HS-5 (cell line): ENCODE data around the gene GMCL1.
A peak's percentile ranks its signal among the peaks of the same experiment; 100 is the strongest.
"Not testable (repeated sequence)": the region's sequence is repeated elsewhere in the genome, so short reads cannot be mapped to it uniquely, and the experiment has no call there.

Source experiments
- DNase-seq: peaks from one replicate; pipeline ENCODE4 v3.0.0-alpha.2; 2012; ENCODE audit warnings: low read depth

GMCL1 gene, protein sequence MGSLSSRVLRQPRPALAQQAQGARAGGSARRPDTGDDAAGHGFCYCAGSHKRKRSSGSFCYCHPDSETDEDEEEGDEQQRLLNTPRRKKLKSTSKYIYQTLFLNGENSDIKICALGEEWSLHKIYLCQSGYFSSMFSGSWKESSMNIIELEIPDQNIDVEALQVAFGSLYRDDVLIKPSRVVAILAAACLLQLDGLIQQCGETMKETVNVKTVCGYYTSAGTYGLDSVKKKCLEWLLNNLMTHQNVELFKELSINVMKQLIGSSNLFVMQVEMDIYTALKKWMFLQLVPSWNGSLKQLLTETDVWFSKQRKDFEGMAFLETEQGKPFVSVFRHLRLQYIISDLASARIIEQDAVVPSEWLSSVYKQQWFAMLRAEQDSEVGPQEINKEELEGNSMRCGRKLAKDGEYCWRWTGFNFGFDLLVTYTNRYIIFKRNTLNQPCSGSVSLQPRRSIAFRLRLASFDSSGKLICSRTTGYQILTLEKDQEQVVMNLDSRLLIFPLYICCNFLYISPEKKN

DNA sequence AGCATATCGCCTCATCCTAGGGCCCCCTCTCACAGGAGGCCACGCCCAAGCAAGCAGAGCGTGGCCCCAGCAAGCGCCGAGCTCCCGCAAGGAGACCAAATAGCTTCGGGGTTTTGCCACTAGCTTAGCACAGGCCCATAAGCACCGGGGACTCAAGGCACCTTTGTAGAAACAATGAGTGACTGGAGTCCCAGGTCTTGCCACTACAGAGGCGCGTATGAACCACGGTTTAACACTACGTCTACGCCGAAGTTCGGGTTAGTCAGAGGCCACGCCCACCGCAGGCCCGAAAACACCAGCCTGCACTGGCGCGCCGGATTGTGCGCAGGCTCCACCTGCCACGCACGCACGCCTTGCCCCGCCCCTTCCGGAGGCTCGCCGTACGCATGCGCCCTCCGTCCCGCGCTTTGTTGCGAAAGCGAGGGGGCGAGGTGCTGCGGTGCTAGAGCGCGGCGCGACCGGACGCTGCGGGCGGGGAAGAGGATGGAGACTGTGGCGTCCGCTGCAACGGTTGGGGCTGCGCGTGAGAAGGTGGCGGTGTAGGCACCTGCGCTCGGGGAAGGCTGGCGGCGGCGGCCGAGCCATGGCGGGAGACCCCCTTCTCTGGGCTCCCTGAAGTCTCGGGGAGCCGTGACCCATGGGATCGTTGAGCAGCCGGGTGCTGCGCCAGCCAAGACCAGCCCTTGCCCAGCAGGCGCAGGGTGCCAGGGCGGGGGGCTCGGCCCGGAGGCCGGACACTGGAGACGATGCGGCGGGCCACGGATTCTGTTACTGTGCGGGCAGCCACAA is at the start of gene GMCL1:
Gene GMCL1 (plus strand): TSS at position 405 of the 789 bp plus-strand sequence. CDS start 233 bp downstream, at position 638.
- peak; percentile 90 for DNase-seq

DNA sequence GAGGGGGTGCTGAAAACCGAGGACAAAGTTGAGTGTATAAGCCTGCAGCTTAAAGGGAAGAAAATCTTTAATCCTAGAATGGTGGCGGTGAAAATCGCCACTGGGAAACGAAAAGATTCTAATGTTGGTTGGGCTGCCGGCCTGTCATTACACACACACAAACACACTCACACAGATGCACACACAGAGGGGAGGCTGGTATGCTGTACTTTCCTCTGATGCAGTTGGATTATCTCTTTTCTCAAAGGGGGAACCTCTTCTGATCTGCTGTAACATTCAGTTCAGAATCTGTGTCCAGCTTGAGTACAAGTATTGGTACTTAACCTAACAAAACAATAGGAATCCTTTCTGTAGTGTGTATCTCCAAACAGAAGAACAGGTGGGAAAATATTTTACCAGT is 48.5 kb upstream of the GMCL1 start:
- no peak for DNase-seq

- DNase-seq = no peak
Measured at GRCh38 chr2:69781321-69782248, 47.9 kb upstream of the GMCL1 start.

GRCh38 chr2:69784228-69784627 is 45.2 kb upstream of the GMCL1 start:
- no peak for DNase-seq

DNA sequence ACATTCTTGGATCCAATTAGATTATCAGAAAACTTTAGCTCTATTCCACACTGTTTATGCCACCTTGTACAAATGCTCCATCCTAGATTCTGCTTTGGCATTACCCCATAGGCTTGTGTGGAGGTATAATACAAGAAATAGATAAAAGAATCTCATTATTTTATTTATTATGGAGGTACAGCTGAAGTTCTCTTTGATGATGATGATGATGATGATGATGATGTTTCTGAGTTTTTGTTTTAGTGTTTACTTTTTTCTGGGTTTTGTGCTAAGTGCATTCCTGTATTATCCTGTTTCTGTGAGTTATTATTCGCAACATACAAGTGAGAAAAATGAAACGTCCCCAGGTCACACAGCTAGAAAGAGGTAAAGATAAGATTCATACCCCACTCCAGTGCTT is 44.1 kb upstream of the GMCL1 start:
- no peak for DNase-seq

DNA sequence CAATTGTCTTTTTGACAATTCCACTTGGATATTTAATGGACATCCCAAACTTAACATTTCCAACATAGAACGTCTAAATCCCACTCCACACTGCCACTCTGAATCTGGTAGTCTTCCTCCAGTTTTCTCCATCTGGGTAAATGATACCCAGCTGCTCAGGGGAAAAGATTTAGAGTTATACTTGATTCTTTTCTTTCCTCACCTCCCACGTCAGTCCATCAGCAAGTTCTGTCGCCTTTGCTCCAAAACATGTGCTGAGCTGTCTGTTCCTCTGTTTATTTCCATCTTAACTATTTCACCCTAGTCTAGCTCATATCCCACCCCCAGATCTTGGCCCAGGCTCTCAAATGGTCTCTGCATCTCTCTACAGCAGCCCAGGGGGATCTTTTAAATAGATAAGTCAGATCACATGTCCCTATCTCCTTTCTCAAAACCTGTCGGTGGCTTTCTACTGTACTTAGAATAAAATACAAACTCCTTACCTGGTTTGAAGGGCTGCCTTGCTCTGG is 43.4 kb upstream of the GMCL1 start:
- DNase-seq = no peak

- DNase-seq = no peak
Measured at GRCh38 chr2:69789175-69789721, 40.2 kb upstream of the GMCL1 start.

DNA sequence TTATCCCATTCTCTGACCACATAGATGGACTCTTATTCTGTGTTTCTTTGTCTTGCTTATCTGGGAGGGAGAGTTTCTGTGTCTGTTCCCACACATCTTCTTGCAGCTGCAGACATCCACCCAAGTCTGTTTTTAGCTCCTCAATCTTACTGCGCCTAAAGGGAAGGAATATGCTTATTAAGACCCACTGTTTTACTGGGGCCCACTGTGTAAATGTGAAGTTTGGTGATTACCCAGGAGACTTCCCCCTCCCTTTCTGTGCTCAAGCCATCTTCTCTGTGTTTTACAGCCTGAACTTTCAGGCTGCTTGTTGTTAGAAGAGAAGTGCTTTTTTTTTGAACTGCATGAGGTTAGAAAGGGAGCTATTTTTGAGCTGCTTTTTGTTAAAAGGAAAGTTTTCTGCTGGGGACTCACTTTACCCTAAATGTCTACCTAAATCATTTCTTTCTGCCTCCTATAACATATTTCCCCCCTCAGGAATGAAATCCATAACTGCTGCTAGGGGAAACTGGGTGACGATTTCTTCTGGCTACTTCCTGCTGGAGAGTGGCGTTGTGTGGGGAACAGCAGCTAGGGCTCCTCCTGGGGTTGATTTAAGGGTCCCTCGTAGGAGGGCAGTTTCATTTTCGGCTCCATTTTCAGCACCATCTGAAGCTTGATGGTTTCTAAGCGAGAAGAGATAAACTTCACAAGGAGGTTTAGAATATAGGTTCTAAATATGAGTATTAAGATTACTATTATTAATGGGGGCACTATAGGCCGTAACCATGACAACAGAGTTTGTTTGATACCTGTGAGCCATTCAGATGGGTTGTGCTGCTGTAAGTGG is 39.5 kb upstream of the GMCL1 start:
- DNase-seq = no peak

GRCh38 chr2:69790601-69790959 is 38.9 kb upstream of the GMCL1 start:
- DNase-seq = no peak

DNA sequence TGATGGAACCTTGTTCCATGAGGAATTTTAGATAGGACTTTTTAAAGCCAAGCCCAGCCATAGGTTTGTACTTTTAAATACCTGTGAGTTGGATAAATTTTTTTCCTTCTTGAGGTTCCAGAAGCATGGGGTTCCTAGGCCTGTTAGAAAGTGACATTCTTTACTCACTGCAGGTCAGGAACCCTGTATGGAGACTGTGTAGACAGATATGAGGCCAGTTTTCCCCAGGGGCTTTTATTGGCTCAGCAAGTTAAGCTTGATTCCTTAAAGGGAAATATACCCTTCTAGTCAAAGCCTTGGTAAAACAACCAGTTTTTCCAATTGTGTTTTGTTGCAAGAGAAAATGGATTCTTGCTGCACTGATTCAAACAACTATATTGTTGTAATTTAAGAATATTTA is 38.4 kb upstream of the GMCL1 start:
- no peak for DNase-seq

DNA sequence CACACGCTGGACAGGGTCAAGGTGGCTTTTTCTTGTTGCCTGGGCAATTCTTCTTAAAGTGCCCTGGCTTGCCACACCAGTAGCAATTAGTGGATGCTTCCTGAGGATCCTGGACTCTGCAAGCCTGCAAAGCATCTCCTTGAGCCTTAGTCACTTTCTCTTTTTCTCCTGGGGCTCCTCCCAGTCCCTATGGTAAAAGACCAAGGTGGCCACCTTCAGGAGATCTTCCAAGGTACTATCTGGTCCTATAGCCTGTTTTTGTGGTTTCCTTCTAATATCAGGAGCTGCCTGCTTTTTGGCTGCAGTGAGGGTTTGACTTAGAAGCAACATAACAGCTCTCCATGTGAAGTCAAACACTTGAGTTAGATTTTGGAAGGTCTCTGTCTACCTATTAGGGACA is 33.3 kb upstream of the GMCL1 start:
- DNase-seq = no peak

GRCh38 chr2:69797235-69797634 is 32.2 kb upstream of the GMCL1 start:
- no peak for DNase-seq

- no peak for DNase-seq
Measured at GRCh38 chr2:69797836-69798289, 31.6 kb upstream of the GMCL1 start.

- no peak for DNase-seq
Measured at GRCh38 chr2:69798290-69798908, 31.1 kb upstream of the GMCL1 start.

DNA sequence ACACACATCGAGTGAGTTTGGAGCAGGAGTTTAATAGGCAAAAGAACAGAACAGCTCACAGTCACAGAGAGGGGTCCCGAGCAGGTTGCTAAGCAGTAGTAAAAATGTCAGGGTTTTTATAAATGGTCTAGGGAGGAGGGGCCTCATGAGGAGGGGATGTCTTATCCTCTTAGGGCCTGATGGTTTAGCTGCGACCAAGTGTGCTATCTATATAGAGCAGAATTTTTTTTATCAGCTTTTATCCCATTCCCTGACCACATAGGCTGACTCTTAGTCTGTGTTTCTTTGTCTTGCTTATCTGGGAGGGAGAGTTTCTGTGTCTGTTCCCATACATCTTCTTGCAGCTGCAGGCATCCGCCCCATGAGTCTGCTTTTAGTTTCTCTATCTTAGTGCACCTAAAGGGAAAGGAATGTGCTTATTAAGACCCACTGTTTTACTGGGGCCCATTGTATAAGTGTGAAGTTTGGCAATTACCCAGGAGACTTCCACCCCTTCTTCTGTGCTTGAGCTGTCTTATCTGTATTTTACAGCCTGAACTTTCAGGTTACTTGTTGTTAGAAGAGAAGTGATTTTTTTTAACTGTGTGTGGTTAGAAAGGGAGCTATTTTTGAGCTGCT is 30.4 kb upstream of the GMCL1 start:
- no peak for DNase-seq

- DNase-seq = no peak
Measured at GRCh38 chr2:69801745-69802290, 27.6 kb upstream of the GMCL1 start.

DNA sequence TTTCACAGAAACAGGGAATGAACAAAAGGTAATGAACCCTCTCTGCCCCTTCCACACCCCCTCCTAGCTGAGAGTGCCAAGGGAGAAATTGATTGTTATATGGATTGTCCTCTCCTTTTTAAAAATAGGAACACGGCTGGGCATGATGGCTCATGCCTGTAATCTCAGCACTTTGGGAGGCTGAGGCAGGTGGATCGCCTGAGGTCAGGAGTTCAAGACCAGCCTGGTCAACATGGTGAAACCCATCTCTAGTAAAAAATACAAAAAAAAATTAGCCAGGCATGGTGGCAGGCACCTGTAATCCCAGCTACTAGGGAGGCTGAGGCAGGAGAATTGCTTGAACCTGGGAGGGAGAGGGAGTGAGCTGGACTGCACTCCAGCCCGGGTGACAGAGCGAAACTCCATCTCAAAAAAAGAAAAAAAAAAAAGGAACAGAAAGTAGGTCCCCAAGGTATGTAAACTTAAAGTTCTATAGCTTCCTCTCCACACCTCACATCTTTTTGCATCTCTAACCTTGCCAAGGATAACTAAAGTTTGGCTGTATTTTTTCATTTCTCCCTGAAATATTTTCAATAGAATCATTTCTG is 26.6 kb upstream of the GMCL1 start:
- not testable (repeated sequence) for DNase-seq

DNA sequence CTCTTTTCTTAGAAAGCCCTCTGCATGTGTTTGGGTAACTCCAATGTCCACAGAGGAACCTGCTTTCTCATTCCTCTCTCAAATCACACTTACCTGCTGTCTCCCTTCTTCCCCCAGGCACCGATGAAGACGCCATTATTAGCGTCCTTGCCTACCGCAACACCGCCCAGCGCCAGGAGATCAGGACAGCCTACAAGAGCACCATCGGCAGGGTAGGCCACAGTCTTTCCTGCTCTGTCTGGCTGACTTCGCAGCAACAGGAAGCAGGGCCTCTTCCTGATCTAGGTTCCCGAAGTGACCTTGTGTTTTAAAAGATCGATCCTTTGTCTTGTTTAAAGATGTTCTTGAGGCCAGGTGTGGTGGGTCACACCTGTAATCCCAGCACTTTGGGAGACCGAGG is 25.0 kb upstream of the GMCL1 start:
- no peak for DNase-seq

DNA sequence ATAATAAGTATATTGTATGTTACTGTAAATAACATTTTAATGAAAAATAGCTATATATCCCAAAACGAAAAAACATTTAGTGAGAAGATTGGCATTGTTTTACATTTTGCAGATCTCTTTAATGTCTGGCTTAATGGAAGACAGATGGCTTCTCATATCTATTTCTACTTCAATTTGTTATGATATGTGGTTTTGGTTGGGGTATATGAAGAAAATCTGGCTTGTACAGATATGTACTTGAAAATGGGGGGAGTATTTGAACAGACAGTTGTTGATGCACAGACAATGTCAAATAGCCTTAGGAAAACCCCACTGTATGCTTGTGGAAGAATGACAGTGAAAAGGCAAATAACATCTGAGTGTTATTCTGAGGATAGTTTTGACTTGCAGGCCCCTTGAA is 23.6 kb upstream of the GMCL1 start:
- no peak for DNase-seq
